ENCODE data around the gene TMEM87B.

DNA sequence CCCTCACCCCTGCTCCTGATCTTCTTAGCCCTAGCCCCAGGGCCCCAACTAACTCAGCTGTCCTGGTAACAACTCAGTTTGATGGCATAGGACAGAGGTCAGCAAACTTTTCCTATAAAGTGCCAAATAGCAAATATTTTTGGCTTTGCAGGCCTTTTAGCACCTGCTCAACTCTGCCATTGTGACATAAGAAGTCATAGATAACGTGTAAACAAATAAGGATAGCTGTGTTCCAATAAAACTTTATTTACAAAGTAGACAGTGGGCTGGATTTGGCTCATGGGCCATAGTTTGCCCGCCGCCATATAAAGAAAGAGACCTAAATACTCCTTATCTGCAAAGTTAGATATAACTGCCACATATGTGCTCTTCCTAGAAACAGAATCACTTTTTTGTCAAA lies 27.3 kb upstream of the TMEM87B start:
- TF ChIP-seq CTCF (conservative IDR thresholded peaks at IDR 0.05; ENCODE audit: low read length) (no peak), EZH2phosphoT487 (IDR thresholded peaks at IDR 0.05; ENCODE audit: borderline replicate concordance, low read depth, low read length) (no peak)

Measured in OCI-LY7 (cell line).